BLaER1 (cell line): ENCODE data around the gene MAP4K1.
"Not testable (repeated sequence)": the region's sequence is repeated elsewhere in the genome, so short reads cannot be mapped to it uniquely, and the experiment has no call there.

ENCODE experiments used
- H3K27ac ChIP-seq: shearing (Covaris generic); formaldehyde crosslinking; 2 replicates; pipeline ENCODE4 v1.8.1; 2022
- H3K27me3 ChIP-seq: shearing (Covaris generic); formaldehyde crosslinking; 2 replicates; pipeline ENCODE4 v1.8.1; 2022
- H3K36me3 ChIP-seq: shearing (Covaris generic); formaldehyde crosslinking; 2 replicates; pipeline ENCODE4 v1.8.1; 2022
- H3K4me1 ChIP-seq: shearing (Covaris generic); formaldehyde crosslinking; 2 replicates; pipeline ENCODE4 v1.8.1; 2022
- H3K4me2 ChIP-seq: shearing (Covaris generic); formaldehyde crosslinking; 2 replicates; pipeline ENCODE4 v1.8.1; 2022
- H3K4me3 ChIP-seq: shearing (Covaris generic); formaldehyde crosslinking; 2 replicates; pipeline ENCODE4 v1.8.1; 2022
- H3K9ac ChIP-seq: shearing (Covaris generic); formaldehyde crosslinking; 2 replicates; pipeline ENCODE4 v1.8.1; 2022
- H3K9me3 ChIP-seq: shearing (Covaris generic); formaldehyde crosslinking; 2 replicates; pipeline ENCODE4 v1.8.1; 2022
- H4K20me1 ChIP-seq: shearing (Covaris generic); formaldehyde crosslinking; 2 replicates; pipeline ENCODE4 v1.8.1; 2022
- Cebpa-rat ChIP-seq: shearing (Covaris generic); IDR thresholded peaks from 2 replicates; pipeline ENCODE4 v1.8.1; 2022

Gene MAP4K1

DNA sequence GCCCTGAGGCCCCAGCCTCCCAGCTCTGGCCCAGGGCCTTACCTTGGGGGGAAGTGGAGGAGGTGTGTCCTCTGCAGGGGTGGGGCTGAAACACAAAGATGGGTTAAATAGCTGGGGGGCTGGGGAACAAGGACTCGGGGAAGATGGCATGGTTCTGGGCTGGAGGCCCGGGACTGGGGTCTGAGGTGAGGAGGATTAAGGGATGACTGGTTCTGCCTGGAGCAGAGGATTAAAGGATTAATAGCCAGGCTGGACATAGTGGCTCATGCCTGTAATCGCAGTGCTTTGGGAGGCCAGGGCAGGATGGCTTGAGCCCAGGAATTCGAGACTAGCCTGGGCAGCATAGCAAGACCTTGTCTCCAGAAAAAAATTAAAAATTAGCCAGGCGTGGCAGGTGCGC, 11.6 kb downstream of the MAP4K1 start:
- Histone ChIP-seq H3K27ac (no peak overlapping the region), H3K27me3 (no peaks in the 10 kb centered on the region), H3K9ac (no peak overlapping the region), H3K4me2 (no peak overlapping the region), H3K4me1 (no peaks in the 10 kb centered on the region), H3K36me3 (peaks cover 77% of the 10 kb centered on the region), H4K20me1 (no peaks in the 10 kb centered on the region), H3K9me3 (no peaks in the 10 kb centered on the region), H3K4me3 (no peak overlapping the region)
- TF ChIP-seq Cebpa-rat: no peak

DNA sequence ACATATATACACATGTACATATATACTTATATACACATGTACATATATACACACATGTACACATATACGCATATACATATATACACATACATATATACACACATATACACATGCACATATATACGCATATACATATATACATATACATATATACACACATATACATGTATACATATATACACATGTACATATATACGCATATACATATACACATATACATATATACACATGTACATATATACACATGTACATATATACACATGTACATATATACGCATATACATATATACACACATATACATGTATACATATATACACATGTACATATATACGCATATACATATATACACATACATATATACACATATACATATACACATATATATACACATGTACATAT, 14.9 kb downstream of the MAP4K1 start:
- not testable (repeated sequence) for H3K9ac ChIP-seq, H3K4me2 ChIP-seq, H3K4me1 ChIP-seq, H4K20me1 ChIP-seq, H3K27me3 ChIP-seq, H3K27ac ChIP-seq, H3K9me3 ChIP-seq, H3K4me3 ChIP-seq
- peaks cover 66% of the 10 kb centered on the region for H3K36me3 ChIP-seq

- Histone ChIP-seq H4K20me1 (no peaks in the 10 kb centered on the region), H3K36me3 (peaks cover 70% of the 10 kb centered on the region), H3K4me3 (no peak overlapping the region), H3K9ac (no peak overlapping the region), H3K9me3 (no peaks in the 10 kb centered on the region), H3K4me1 (no peaks in the 10 kb centered on the region), H3K27ac (no peak overlapping the region), H3K4me2 (no peak overlapping the region), H3K27me3 (no peaks in the 10 kb centered on the region)
- no peak for TF ChIP-seq Cebpa-rat
Observed at GRCh38 chr19:38599722-38600121, 18.0 kb downstream of the MAP4K1 start.

DNA sequence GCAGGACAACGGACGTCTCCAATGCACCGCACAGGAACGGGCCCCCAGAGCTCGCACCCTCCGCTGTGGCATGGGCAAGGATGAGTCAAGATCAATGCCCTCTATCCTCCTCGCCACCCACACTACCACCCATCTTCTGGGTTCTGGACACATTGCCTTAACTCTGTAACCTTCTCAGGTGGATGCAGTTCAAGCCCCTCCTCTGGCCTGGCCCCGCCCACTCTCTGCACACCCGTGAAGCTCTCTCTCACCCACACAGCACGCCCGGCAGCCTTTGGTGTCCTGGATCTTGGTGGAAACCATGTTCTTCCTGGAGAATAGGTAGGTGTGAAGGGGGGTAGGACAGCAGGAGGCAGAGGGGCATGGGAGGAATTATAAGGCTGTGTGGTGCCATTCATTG, 20.7 kb downstream of the MAP4K1 start:
- Histone ChIP-seq H3K9ac (no peak overlapping the region), H3K9me3 (no peaks in the 10 kb centered on the region), H3K27me3 (no peaks in the 10 kb centered on the region), H4K20me1 (no peaks in the 10 kb centered on the region), H3K36me3 (peaks cover 84% of the 10 kb centered on the region), H3K4me3 (no peak overlapping the region), H3K4me2 (no peak overlapping the region), H3K4me1 (no peaks in the 10 kb centered on the region), H3K27ac (no peak overlapping the region)
- TF ChIP-seq Cebpa-rat: no peak

- Histone ChIP-seq H3K36me3 (peaks cover 83% of the 10 kb centered on the region), H3K27me3 (no peaks in the 10 kb centered on the region), H3K27ac (no peak overlapping the region), H3K9me3 (no peaks in the 10 kb centered on the region), H3K4me1 (no peaks in the 10 kb centered on the region), H3K9ac (no peak overlapping the region), H3K4me3 (no peak overlapping the region), H3K4me2 (no peak overlapping the region), H4K20me1 (no peaks in the 10 kb centered on the region)
- no peak for TF ChIP-seq Cebpa-rat
Observed at GRCh38 chr19:38596057-38596981, 21.4 kb downstream of the MAP4K1 start.

- Histone ChIP-seq H3K4me1 (no peaks in the 10 kb centered on the region), H3K9me3 (no peaks in the 10 kb centered on the region), H4K20me1 (no peaks in the 10 kb centered on the region), H3K27me3 (no peaks in the 10 kb centered on the region), H3K36me3 (peaks cover 78% of the 10 kb centered on the region), H3K4me3 (no peak overlapping the region), H3K4me2 (no peak overlapping the region), H3K27ac (no peak overlapping the region), H3K9ac (no peak overlapping the region)
- no peak for TF ChIP-seq Cebpa-rat
Observed at GRCh38 chr19:38592940-38593339, 24.8 kb downstream of the MAP4K1 start.

GRCh38 chr19:38588041-38588440, 29.7 kb downstream of the MAP4K1 start:
- H4K20me1 ChIP-seq: no peaks in the 10 kb centered on the region
- H3K9me3 ChIP-seq: no peaks in the 10 kb centered on the region
- H3K36me3 ChIP-seq: peaks cover 43% of the 10 kb centered on the region
- no peak for TF ChIP-seq Cebpa-rat
- H3K27ac ChIP-seq: no peak overlapping the region
- H3K4me1 ChIP-seq: peaks cover 5% of the 10 kb centered on the region; the same call in 1 of the 2 replicates
- H3K4me2 ChIP-seq: no peak overlapping the region
- H3K27me3 ChIP-seq: no peaks in the 10 kb centered on the region
- H3K4me3 ChIP-seq: no peak overlapping the region
- no peak overlapping the region for H3K9ac ChIP-seq

DNA sequence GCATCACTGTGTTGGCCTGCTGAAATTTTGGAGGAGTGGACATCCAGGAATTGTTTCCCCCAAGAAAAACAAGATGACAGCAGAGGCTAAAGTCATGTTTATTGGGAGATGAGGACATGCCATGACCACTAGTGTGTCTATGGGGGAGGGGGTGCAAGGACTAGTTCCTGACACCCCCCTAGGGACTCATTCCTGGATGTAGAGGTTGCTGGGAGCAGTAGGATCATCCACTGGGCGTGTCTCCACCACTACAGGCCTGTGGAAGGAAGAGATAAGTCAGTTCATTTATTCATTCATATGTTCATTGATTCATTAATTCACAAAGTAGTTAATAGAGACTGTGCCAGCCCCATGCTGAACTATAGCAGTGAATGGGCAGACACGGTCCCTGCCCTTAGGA, 30.2 kb downstream of the MAP4K1 start:
- Histone ChIP-seq H3K4me1 (peaks cover 5% of the 10 kb centered on the region; the same call in 1 of the 2 replicates), H4K20me1 (no peaks in the 10 kb centered on the region), H3K9ac (no peak overlapping the region), H3K9me3 (no peaks in the 10 kb centered on the region), H3K27me3 (no peaks in the 10 kb centered on the region), H3K4me3 (no peak overlapping the region), H3K4me2 (no peak overlapping the region), H3K27ac (no peak overlapping the region), H3K36me3 (peaks cover 40% of the 10 kb centered on the region)
- TF ChIP-seq Cebpa-rat: no peak

- Histone ChIP-seq H3K9ac (no peak overlapping the region), H4K20me1 (no peaks in the 10 kb centered on the region), H3K36me3 (peaks cover 15% of the 10 kb centered on the region), H3K4me2 (no peak overlapping the region), H3K4me1 (peaks cover 5% of the 10 kb centered on the region; the same call in 1 of the 2 replicates), H3K27me3 (no peaks in the 10 kb centered on the region), H3K27ac (no peak overlapping the region), H3K4me3 (no peak overlapping the region), H3K9me3 (no peaks in the 10 kb centered on the region)
- no peak for TF ChIP-seq Cebpa-rat
Observed at GRCh38 chr19:38583985-38584305, 33.8 kb downstream of the MAP4K1 start.

DNA sequence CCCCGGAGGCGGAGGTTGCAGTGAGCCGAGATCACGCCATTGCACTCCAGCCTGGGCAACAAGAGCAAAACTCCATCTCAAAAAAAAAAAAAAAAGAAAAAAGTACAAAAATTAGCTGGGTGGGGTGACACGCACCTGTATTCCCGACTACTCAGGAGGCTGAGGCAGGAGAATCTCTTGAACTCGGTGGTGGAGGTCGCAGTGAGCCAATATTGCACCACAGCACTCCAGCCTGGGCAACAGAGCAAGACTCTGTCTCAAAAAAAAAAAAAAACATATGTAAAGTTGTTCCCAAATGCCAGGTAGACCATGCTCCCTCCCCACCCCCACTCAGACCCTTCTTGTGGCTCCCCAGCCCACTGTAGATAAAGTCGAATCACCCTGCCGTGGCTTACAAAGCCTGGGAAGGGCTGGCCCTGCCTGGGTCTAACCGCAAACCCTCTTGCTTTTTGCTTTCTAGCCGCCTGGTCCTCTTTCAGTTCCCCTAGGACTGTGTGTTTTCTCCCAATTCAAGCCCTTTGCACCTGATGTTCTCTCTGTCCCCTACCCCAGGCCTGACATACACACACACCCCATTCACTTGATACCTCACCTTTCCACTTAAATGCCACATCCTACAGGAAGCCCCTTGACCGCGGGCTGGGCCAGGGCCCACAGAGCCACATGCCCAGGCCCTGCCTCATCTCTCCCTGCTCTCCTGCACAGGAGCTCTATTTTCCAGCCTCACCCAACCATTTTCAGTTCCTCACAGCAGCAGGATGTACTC, 34.4 kb downstream of the MAP4K1 start:
- Histone ChIP-seq H3K9me3 (no peaks in the 10 kb centered on the region), H3K9ac (no peak overlapping the region; the same call in 1 of the 2 replicates), H3K36me3 (peaks cover 15% of the 10 kb centered on the region), H3K27me3 (no peaks in the 10 kb centered on the region), H3K4me1 (peaks cover 5% of the 10 kb centered on the region; the same call in 1 of the 2 replicates), H3K4me3 (no peak overlapping the region), H3K27ac (no peak overlapping the region), H4K20me1 (no peaks in the 10 kb centered on the region), H3K4me2 (no peak overlapping the region)
- no peak for TF ChIP-seq Cebpa-rat
